Endothelial cell of umbilical vein (primary cell): ENCODE results near the gene PLCB4. TPM values are rescaled to one million over a fixed set of nuclear protein-coding genes. Genes with fewer than 3 reads are reported as not detected.

Experiments used
- BruUV-seq: library from RNA; stranded (reverse); fragments of 400-500 nt; replicated peaks from 2 replicates; lab custom pipeline; 2021; lab: Mats Ljungman, UMichigan
- CTCF ChIA-PET: fragments of 300-600, 350-600 bp; sonication (Branson Sonifier 250); formaldehyde crosslinking; loops from one replicate; lab custom pipeline; 2021; ENCODE audit warnings: antibody characterized with exemption, inconsistent platforms; lab: Charles Lee
- POLR2A ChIA-PET: fragments of 300-600, 350-600 bp; sonication (Branson Sonifier 250); formaldehyde crosslinking; loops from one replicate; lab custom pipeline; 2021; ENCODE audit warnings: antibody characterized with exemption, inconsistent platforms; lab: Charles Lee
- DNase-seq: peaks from one replicate; pipeline ENCODE4 v3.0.0-alpha.2; 2011; ENCODE audit warnings: low read depth, low spot score
- FAIRE-seq: peaks from 2 replicates; lab custom pipeline; 2011; peaks lifted over from hg19 to GRCh38; lab: Jason Lieb, UNC
- H2AFZ ChIP-seq: 2 replicates; pipeline ENCODE4 v1.6.0; 2012; ENCODE audit warnings: low read depth, low read length, control low read depth, inconsistent platforms
- H3K27ac ChIP-seq: 2 replicates; pipeline ENCODE4 v1.5.1; 2011; ENCODE audit warnings: low read depth, mild to moderate bottlenecking, control low read depth, low read length, moderate library complexity; ENCODE audit not compliant: insufficient read depth
- H3K27me3 ChIP-seq, 2 experiments: 2 replicates each; pipeline versions ENCODE4 v1.6.0 to v1.6.1; 2011; ENCODE audit warnings: low read length in 2 of 2, mixed read lengths in 1 of 2; ENCODE audit not compliant: control insufficient read depth in 2 of 2, insufficient read depth in 2 of 2
- H3K36me3 ChIP-seq, 2 experiments: 2 replicates in 1 of 2; 3 replicates in 1 of 2; pipeline ENCODE4 v1.5.1; 2011; ENCODE audit warnings: low read length in 2 of 2, mild to moderate bottlenecking in 1 of 2, moderate library complexity in 1 of 2; ENCODE audit not compliant: control insufficient read depth in 2 of 2, insufficient read depth in 2 of 2; ENCODE audit errors: extremely low read depth in 1 of 2
- H3K4me1 ChIP-seq: 3 replicates; pipeline ENCODE4 v1.5.1; 2011; ENCODE audit warnings: mild to moderate bottlenecking, low read length; ENCODE audit not compliant: control insufficient read depth, insufficient read depth; ENCODE audit errors: extremely low read depth
- H3K4me2 ChIP-seq: 2 replicates; pipeline ENCODE4 v1.6.1; 2011; ENCODE audit warnings: low read length, control low read depth, mixed read lengths; ENCODE audit not compliant: insufficient read depth
- H3K4me3 ChIP-seq, 3 experiments: fragments of 200-600 bp in 1 of 3; sonication (generic), shearing (Covaris generic) in 1 of 3; replicated peaks in 1 of 3; 2 replicates each; pipeline ENCODE4 v1.5.1; 2011 to 2016; ENCODE audit warnings: control low read depth in 3 of 3, low read length in 3 of 3, mild to moderate bottlenecking in 2 of 3, inconsistent platforms in 1 of 3, low read depth in 1 of 3, moderate library complexity in 1 of 3; ENCODE audit not compliant: insufficient read depth in 1 of 3
- H3K79me2 ChIP-seq: 2 replicates; pipeline ENCODE4 v1.6.0; 2012; ENCODE audit warnings: low read length, inconsistent platforms; ENCODE audit not compliant: control insufficient read depth, insufficient read depth
- H3K9ac ChIP-seq: replicated peaks from 2 replicates; pipeline ENCODE3; 2011; ENCODE audit warnings: low read length, control low read depth; ENCODE audit not compliant: insufficient read depth; ENCODE audit errors: extremely low read depth
- H3K9me1 ChIP-seq: replicated peaks from 3 replicates; pipeline ENCODE4 v1.6.0; 2011; ENCODE audit warnings: mild to moderate bottlenecking, low read length; ENCODE audit not compliant: control insufficient read depth, insufficient read depth; ENCODE audit errors: extremely low read depth
- H3K9me3 ChIP-seq: replicated peaks from 2 replicates; pipeline ENCODE4 v1.5.1; 2012; ENCODE audit warnings: low read length, inconsistent platforms; ENCODE audit not compliant: control insufficient read depth, insufficient read depth
- H4K20me1 ChIP-seq: replicated peaks from 2 replicates; pipeline ENCODE3; 2011; ENCODE audit warnings: mild to moderate bottlenecking, low read length; ENCODE audit not compliant: control insufficient read depth, insufficient read depth; ENCODE audit errors: extremely low read depth
- CTCF ChIP-seq, 2 donors: IDR thresholded peaks; 1 replicate in 1 of 2; 2 replicates in 1 of 2; pipeline ENCODE4 v1.5.1; 2011; ENCODE audit warnings: low read length in 2 of 2, mild to moderate bottlenecking in 2 of 2, moderate library complexity in 2 of 2, control low read depth in 1 of 2, inconsistent platforms in 1 of 2, low read depth in 1 of 2; ENCODE audit not compliant: insufficient read depth in 1 of 2; ENCODE audit errors: extremely low read depth in 1 of 2
- EZH2 ChIP-seq: IDR thresholded peaks from 2 replicates; pipeline ENCODE4 v1.6.1; 2012; ENCODE audit warnings: borderline replicate concordance, low read depth, mild to moderate bottlenecking, moderate library complexity, low read length, inconsistent platforms; ENCODE audit not compliant: severe bottlenecking
- FOS ChIP-seq: IDR thresholded peaks from 2 replicates; pipeline ENCODE4 v1.6.1; 2011; ENCODE audit warnings: mild to moderate bottlenecking, low read length, moderate library complexity, borderline replicate concordance; ENCODE audit not compliant: insufficient read depth
- GATA2 ChIP-seq: IDR thresholded peaks from 2 replicates; pipeline ENCODE4 v1.7.0; 2011; ENCODE audit warnings: low read depth, mild to moderate bottlenecking, moderate library complexity, mixed read lengths, low read length; ENCODE audit not compliant: insufficient read length, insufficient read depth
- JUN ChIP-seq: IDR thresholded peaks from 2 replicates; pipeline ENCODE4 v1.6.1; 2011; ENCODE audit warnings: borderline replicate concordance, low read depth; ENCODE audit not compliant: insufficient read length, insufficient read depth
- MAX ChIP-seq: IDR thresholded peaks from 2 replicates; pipeline ENCODE4 v1.6.1; 2011; ENCODE audit not compliant: insufficient read depth, insufficient read length
- MYC ChIP-seq: IDR thresholded peaks from one replicate; pipeline ENCODE4 v1.6.1; 2011; ENCODE audit warnings: mild to moderate bottlenecking, low read depth, low read length
- POLR2A ChIP-seq: IDR thresholded peaks from 2 replicates; pipeline ENCODE4 v1.6.1; 2012; ENCODE audit warnings: low read depth, mild to moderate bottlenecking, control low read depth, low read length
- POLR2AphosphoS5 ChIP-seq: IDR thresholded peaks from 2 replicates; pipeline ENCODE4 v1.6.1; 2012; ENCODE audit warnings: low read depth, mild to moderate bottlenecking, control low read depth, low read length, moderate library complexity; ENCODE audit not compliant: insufficient read depth
- dilution Hi-C: fragments of 300-500 bp; cut with MboI; formaldehyde crosslinking; loops from one replicate; pipeline ENCODE4 v1.15.0; 2019; ENCODE audit warnings: low sequenced_read_pairs; ENCODE audit not compliant: extremely low pct_ligation_motif_present
- intact Hi-C: fragments of 100-400 bp; cut with micrococcal nuclease; formaldehyde crosslinking; loops from one replicate; pipeline ENCODE4 v1.10.0; 2022
- polyA plus RNA-seq, 4 experiments: library from polyadenylated mRNA; depleted of rRNA in 3 of 4; stranded (reverse) in 3 of 4; unstranded in 1 of 4; fragments of >200 nt; gene quantifications; 2 replicates each; pipeline versions ENCODE4 v1.2.1 to v1.2.3, GENCODE V29; 2011 to 2012; ENCODE audit warnings: missing spikeins in 1 of 4
- total RNA-seq: library from RNA; stranded (reverse); gene quantifications from 2 replicates; pipeline ENCODE4 v1.2.3, GENCODE V29; 2021

PLCB4 gene
- total and polyA plus RNA-seq, 2 donors (not counting 3 experiments of a cell fraction or from before 2014, with no cell fraction given), result 0.37 to 1.7 TPM

- H3K4me3 ChIP-seq, result no peak overlapping the region
- TF ChIP-seq GATA2 (no peak), POLR2AphosphoS5 (no peak), EZH2 (no peak), CTCF (IDR thresholded peaks at IDR 0.05; ENCODE audit: extremely low read depth in 1 of 2, insufficient read depth in 1 of 2, low read depth in 1 of 2, low read length in 2 of 2) (no peak), POLR2A (no peak), MYC (no peak), JUN (no peak), MAX (no peak), FOS (no peak)
- dilution Hi-C loops (no loop called here), intact Hi-C loops (no loop called here)
- no peak overlapping the region for H2AFZ ChIP-seq
- FAIRE-seq (no peak), DNase-seq (no peak)
- H3K9ac ChIP-seq, result no peak overlapping the region
- H3K9me1 ChIP-seq, result no peaks in the 10 kb centered on the region
- H3K9me3 ChIP-seq, result no peaks in the 10 kb centered on the region
- no peaks in the 10 kb centered on the region for H3K27me3 ChIP-seq
- H3K36me3 ChIP-seq, result no peaks in the 10 kb centered on the region
- POLR2A ChIA-PET, result no interaction called here
- H3K79me2 ChIP-seq, result no peaks in the 10 kb centered on the region
- H3K27ac ChIP-seq, result no peak overlapping the region
- H3K4me1 ChIP-seq, result no peaks in the 10 kb centered on the region
- no peaks in the 10 kb centered on the region for H4K20me1 ChIP-seq
- CTCF ChIA-PET, result interaction anchor here (1.3 kb wide), 1 partner anchor 11 kb away, joined by 4 read pairs; no protein-coding TSS in a partner anchor
- no TSS peak for BruUV-seq
- no peak overlapping the region for H3K4me2 ChIP-seq
Measured at GRCh38 chr20:9483131-9483530, 414.2 kb downstream of the PLCB4 start.
